ENCODE results near the gene FARS2. TPM values are rescaled to one million over a fixed set of nuclear protein-coding genes. Genes with fewer than 3 reads are reported as not detected.

The FARS2 gene
- total RNA-seq, 1 donor from 2014 or later, result 19.9 TPM

DNA sequence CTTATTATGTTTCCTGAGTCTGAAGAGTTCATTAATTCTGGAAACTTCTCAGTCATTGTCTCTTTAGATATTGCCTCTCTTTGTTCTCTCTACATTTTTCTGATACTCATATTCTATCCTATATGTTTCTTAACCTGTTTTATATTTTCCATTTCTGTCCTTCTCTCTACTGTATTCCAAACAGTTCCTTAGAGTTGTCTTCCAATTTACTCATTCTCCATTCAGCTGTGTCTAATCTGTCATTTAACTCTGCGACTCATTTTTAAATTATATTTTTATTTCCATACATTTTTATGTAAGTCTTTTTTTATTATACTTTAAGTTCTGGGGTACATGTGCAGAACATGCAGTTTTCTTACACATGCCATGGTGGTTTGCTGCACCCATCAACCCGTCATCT, 493.6 kb downstream of the FARS2 start:
- Mint-ChIP-seq H3K9me3 (peaks cover 25% of the 10 kb centered on the region), H3K27ac (no peak overlapping the region), H3K36me3 (peaks cover 16% of the 10 kb centered on the region), H3K27me3 (ENCODE audit: low read depth) (no peaks in the 10 kb centered on the region), H3K4me3 (no peak overlapping the region), H3K4me1 (peaks cover 13% of the 10 kb centered on the region)
- DNase-seq (ENCODE audit: low spot score in 2 of 2, unreplicated experiment in 2 of 2), result no peak
- TF ChIP-seq, protein P1, sequence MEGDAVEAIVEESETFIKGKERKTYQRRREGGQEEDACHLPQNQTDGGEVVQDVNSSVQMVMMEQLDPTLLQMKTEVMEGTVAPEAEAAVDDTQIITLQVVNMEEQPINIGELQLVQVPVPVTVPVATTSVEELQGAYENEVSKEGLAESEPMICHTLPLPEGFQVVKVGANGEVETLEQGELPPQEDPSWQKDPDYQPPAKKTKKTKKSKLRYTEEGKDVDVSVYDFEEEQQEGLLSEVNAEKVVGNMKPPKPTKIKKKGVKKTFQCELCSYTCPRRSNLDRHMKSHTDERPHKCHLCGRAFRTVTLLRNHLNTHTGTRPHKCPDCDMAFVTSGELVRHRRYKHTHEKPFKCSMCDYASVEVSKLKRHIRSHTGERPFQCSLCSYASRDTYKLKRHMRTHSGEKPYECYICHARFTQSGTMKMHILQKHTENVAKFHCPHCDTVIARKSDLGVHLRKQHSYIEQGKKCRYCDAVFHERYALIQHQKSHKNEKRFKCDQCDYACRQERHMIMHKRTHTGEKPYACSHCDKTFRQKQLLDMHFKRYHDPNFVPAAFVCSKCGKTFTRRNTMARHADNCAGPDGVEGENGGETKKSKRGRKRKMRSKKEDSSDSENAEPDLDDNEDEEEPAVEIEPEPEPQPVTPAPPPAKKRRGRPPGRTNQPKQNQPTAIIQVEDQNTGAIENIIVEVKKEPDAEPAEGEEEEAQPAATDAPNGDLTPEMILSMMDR (IDR thresholded peaks at IDR 0.05; ENCODE audit: unreplicated experiment), result no peak

DNA sequence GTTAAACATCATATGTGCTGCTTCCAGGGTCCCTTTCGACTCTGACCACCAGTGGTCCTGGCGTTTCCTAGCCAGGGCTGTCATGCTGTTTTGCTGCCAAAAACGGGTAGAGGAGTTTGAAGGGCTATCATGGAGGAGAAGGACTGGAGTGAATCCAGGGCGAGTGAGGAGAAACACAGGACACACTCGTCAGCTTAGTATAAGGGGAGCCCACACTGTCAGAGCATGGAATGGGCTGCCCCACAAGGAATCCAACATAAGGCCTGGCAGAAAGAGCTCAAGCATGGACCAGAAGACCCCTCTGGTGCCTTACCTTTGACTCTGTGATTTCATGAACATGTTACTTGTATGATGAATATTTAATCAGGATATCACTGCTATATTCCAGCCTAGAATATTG, 498.3 kb downstream of the FARS2 start:
- no peak overlapping the region for H3K27ac Mint-ChIP-seq
- no peaks in the 10 kb centered on the region for H3K27me3 Mint-ChIP-seq (ENCODE audit: low read depth)
- H3K4me3 Mint-ChIP-seq, result no peak overlapping the region
- DNase-seq (ENCODE audit: low spot score in 2 of 2, unreplicated experiment in 2 of 2), result no peak
- peaks cover 17% of the 10 kb centered on the region for H3K9me3 Mint-ChIP-seq
- TF ChIP-seq, protein P1 (IDR thresholded peaks at IDR 0.05; ENCODE audit: unreplicated experiment), result no peak
- H3K36me3 Mint-ChIP-seq, result peaks cover 8% of the 10 kb centered on the region
- H3K4me1 Mint-ChIP-seq, result no peaks in the 10 kb centered on the region

DNA sequence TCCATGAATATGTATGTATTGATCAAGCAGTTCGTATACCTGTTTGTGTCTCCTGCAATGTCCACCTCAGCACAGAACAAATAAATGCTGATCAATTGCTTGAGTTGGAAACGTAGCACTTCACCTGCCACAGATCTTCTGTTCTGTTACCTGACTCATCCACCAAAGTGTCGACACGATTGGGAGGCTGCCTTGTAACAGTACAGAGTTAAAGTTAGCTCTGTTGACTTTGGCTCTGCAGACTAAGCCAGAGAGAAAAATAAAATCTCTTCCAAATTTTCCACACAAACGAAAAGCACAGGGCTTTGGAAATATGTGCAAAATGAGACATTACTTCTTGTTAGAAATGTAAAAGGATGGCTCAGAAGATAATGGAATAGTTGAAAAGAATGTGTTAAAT, 500.1 kb downstream of the FARS2 start:
- TF ChIP-seq, protein P1 (IDR thresholded peaks at IDR 0.05; ENCODE audit: unreplicated experiment), result no peak
- Mint-ChIP-seq H3K4me3 (no peak overlapping the region), H3K36me3 (no peaks in the 10 kb centered on the region), H3K27ac (no peak overlapping the region), H3K4me1 (no peaks in the 10 kb centered on the region), H3K27me3 (ENCODE audit: low read depth) (no peaks in the 10 kb centered on the region), H3K9me3 (peaks cover under 1% of the 10 kb centered on the region)
- DNase-seq (ENCODE audit: low spot score in 2 of 2, unreplicated experiment in 2 of 2), result no peak

DNA sequence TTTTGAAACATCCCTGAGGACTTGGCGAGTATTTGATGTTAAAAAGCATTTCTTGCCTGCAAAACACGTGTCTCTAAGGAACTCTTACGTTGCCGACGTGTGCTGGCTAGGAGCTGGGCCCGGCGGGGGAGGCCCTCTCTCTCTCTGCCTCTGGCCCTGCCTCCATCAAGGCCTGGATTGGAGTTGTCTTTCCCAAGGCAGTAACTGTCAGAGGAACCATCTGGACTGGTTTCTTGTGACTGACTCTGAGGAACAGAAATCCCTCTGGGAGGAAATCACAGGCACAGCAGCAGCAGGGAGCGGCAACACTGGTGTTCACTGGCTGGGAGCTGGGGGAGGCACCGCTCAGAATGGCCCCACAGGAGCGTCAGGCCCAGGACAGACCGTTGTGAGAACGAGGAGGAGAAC, 501.3 kb downstream of the FARS2 start:
- Mint-ChIP-seq H3K27ac (no peak overlapping the region), H3K9me3 (peaks cover 7% of the 10 kb centered on the region), H3K4me3 (no peak overlapping the region), H3K4me1 (no peaks in the 10 kb centered on the region), H3K36me3 (peaks cover 4% of the 10 kb centered on the region), H3K27me3 (ENCODE audit: low read depth) (no peaks in the 10 kb centered on the region)
- no peak for DNase-seq (ENCODE audit: low spot score in 2 of 2, unreplicated experiment in 2 of 2)
- TF ChIP-seq, protein P1 (IDR thresholded peaks at IDR 0.05; ENCODE audit: unreplicated experiment), result no peak

DNA sequence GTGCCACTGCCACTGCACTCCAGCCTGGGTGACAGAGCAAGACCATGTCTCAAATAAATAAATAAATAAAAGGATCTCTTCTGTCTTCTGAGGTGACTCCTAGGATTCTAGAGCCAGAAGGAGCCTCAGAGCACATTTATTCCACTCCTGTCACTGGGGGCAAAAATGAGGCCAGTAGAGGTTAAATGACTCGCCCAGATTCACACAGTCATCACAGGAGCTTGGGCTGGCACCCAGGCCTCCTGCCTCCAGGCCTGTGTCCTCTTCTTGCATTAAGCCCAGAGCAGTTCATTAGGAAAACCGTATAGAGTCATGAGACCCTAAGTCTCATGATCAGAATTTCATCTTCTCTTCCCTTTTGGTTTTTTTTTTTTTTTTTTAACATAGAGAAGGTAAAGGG, 502.1 kb downstream of the FARS2 start:
- no peak for DNase-seq (ENCODE audit: low spot score in 2 of 2, unreplicated experiment in 2 of 2)
- no peak overlapping the region for H3K27ac Mint-ChIP-seq
- TF ChIP-seq, protein P1 (IDR thresholded peaks at IDR 0.05; ENCODE audit: unreplicated experiment), result no peak
- H3K9me3 Mint-ChIP-seq, result peaks cover 13% of the 10 kb centered on the region
- no peak overlapping the region for H3K4me3 Mint-ChIP-seq
- H3K4me1 Mint-ChIP-seq, result no peaks in the 10 kb centered on the region
- H3K27me3 Mint-ChIP-seq (ENCODE audit: low read depth), result no peaks in the 10 kb centered on the region
- peaks cover 7% of the 10 kb centered on the region for H3K36me3 Mint-ChIP-seq

DNA sequence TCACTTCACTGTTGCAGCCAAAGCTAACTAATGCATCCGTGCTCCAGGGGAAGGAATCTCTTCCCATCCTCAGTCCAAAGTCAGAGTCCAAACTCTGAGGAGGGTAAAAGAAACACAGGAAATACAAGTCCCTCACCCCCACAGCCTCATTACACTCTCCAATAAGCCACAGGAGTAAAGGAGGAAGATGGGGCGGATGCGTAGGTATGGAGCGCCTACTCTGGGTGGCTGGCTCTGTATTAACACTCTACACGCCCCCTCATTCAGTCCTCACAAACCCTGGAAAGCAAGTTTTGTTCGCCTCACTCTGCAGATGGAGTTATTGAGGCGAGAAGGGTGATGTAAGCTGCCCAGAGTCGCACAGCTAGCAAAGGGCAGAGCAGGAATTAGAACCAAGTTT, 502.6 kb downstream of the FARS2 start:
- Mint-ChIP-seq H3K27ac (no peak overlapping the region), H3K27me3 (ENCODE audit: low read depth) (no peaks in the 10 kb centered on the region), H3K9me3 (peaks cover 17% of the 10 kb centered on the region), H3K4me3 (no peak overlapping the region), H3K4me1 (no peaks in the 10 kb centered on the region), H3K36me3 (peaks cover 12% of the 10 kb centered on the region)
- TF ChIP-seq, protein P1 (IDR thresholded peaks at IDR 0.05; ENCODE audit: unreplicated experiment), result no peak
- no peak for DNase-seq (ENCODE audit: low spot score in 2 of 2, unreplicated experiment in 2 of 2)

Measured in mesothelial cell of epicardium (in vitro differentiated cells).